C4-2B (cell line): ENCODE data around the gene DIS3L2.

Experiments
- CTCF ChIP-seq: fragments of 450-650 bp; conservative IDR thresholded peaks from 2 replicates; pipeline ENCODE4 v1.5.1; 2017; ENCODE audit warnings: mild to moderate bottlenecking
- ZFX ChIP-seq: fragments of 450-650 bp; IDR thresholded peaks from 2 replicates; pipeline ENCODE4 v1.6.1; 2017

- no peak for TF ChIP-seq CTCF
- no peak for TF ChIP-seq ZFX
These were observed 155.3 kb downstream of the DIS3L2 start for GRCh38 chr2:232116852-232117251.
